Measurements from ENCODE around the gene P3H4.
"Not testable (repeated sequence)": the region's sequence is repeated elsewhere in the genome, so short reads cannot be mapped to it uniquely, and the experiment has no call there.

DNA sequence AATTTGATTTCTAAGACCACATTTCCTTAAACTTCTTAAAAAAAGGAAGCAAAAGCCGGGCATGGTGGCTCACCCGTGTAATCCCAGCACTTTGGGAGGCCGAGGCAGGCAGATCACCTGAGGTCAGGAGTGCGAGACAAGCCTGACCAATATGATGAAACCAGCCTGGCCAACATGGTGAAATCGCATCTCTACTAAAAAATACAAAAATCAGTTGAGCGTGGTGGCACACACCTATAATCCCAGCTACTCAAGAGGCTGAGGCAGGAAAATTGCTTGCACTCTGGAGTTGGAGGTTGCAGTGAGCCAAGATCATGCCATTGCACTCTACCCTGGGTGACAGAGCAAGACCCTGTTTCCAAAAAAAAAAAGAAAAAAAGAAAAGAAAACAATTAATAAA is 29.0 kb upstream of the P3H4 start:
- TF ChIP-seq, protein P1, sequence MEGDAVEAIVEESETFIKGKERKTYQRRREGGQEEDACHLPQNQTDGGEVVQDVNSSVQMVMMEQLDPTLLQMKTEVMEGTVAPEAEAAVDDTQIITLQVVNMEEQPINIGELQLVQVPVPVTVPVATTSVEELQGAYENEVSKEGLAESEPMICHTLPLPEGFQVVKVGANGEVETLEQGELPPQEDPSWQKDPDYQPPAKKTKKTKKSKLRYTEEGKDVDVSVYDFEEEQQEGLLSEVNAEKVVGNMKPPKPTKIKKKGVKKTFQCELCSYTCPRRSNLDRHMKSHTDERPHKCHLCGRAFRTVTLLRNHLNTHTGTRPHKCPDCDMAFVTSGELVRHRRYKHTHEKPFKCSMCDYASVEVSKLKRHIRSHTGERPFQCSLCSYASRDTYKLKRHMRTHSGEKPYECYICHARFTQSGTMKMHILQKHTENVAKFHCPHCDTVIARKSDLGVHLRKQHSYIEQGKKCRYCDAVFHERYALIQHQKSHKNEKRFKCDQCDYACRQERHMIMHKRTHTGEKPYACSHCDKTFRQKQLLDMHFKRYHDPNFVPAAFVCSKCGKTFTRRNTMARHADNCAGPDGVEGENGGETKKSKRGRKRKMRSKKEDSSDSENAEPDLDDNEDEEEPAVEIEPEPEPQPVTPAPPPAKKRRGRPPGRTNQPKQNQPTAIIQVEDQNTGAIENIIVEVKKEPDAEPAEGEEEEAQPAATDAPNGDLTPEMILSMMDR (conservative IDR thresholded peaks at IDR 0.05; ENCODE audit: low read depth, low read length), result not testable (repeated sequence)
- TF ChIP-seq EZH2 (IDR thresholded peaks at IDR 0.05; ENCODE audit: low read length, unreplicated experiment); EZH2phosphoT487 (IDR thresholded peaks at IDR 0.05; ENCODE audit: borderline replicate concordance, low read length): not testable (repeated sequence)
